Progenitor cell of endocrine pancreas (in vitro differentiated cells): Measurements from ENCODE around the gene TAF3. TPM values are rescaled to one million over a fixed set of nuclear protein-coding genes. Genes with fewer than 3 reads are reported as not detected.

ENCODE experiments used
- DNase-seq: peaks from one replicate; pipeline ENCODE4 v3.0.0; 2021; ENCODE audit warnings: low spot score; ENCODE audit not compliant: unreplicated experiment
- H3K27ac Mint-ChIP-seq: 2 replicates; pipeline ENCODE4 v1.8.0; 2021; ENCODE audit warnings: mild to moderate bottlenecking, moderate library complexity, mixed read lengths
- H3K27me3 Mint-ChIP-seq: 2 replicates; pipeline ENCODE4 v1.8.0; 2021; ENCODE audit warnings: mixed read lengths
- H3K36me3 Mint-ChIP-seq: 2 replicates; pipeline ENCODE4 v1.8.0; 2022; ENCODE audit warnings: mixed read lengths; ENCODE audit not compliant: insufficient read depth
- H3K4me1 Mint-ChIP-seq: 2 replicates; pipeline ENCODE4 v1.8.0; 2021; ENCODE audit warnings: low read depth, mixed read lengths
- H3K4me3 Mint-ChIP-seq: 2 replicates; pipeline ENCODE4 v1.8.0; 2021; ENCODE audit warnings: low read depth, mild to moderate bottlenecking, moderate library complexity, mixed read lengths
- H3K9me3 Mint-ChIP-seq: 2 replicates; pipeline ENCODE4 v1.8.0; 2021; ENCODE audit warnings: low read depth, mixed read lengths
- CTCF ChIP-seq: fragments of 200-600 bp; sonication (generic); IDR thresholded peaks from one replicate; pipeline ENCODE4 v1.5.0; 2021; ENCODE audit warnings: antibody characterized with exemption, mild to moderate bottlenecking; ENCODE audit not compliant: unreplicated experiment
- total RNA-seq: library from RNA; stranded (reverse); gene quantifications from 2 replicates; pipeline ENCODE4 v1.2.1, GENCODE V29; 2021

Gene TAF3
- total RNA-seq, 1 donor from 2014 or later, result 9.4 TPM

- H3K27ac Mint-ChIP-seq, result no peak overlapping the region
- peaks cover 9% of the 10 kb centered on the region for H3K4me1 Mint-ChIP-seq
- no peak overlapping the region for H3K4me3 Mint-ChIP-seq
Observed at GRCh38 chr10:7953447-7953846, 135.1 kb downstream of the TAF3 start.

GRCh38 chr10:7955446-7955845, 137.1 kb downstream of the TAF3 start:
- H3K27me3 Mint-ChIP-seq, result no peaks in the 10 kb centered on the region
- peaks cover 6% of the 10 kb centered on the region for H3K4me1 Mint-ChIP-seq
- no peaks in the 10 kb centered on the region for H3K36me3 Mint-ChIP-seq
- TF ChIP-seq CTCF, result no peak
- H3K27ac Mint-ChIP-seq, result no peak overlapping the region
- H3K4me3 Mint-ChIP-seq, result no peak overlapping the region
- no peak for DNase-seq
- peaks cover 3% of the 10 kb centered on the region for H3K9me3 Mint-ChIP-seq

More at GRCh38 chr10:7953447-7953846, 135.1 kb downstream of the TAF3 start:
- Mint-ChIP-seq H3K9me3 (peaks cover 3% of the 10 kb centered on the region), H3K27me3 (no peaks in the 10 kb centered on the region), H3K36me3 (no peaks in the 10 kb centered on the region)
- TF ChIP-seq CTCF, result no peak
- DNase-seq, result no peak

- no peak overlapping the region for H3K4me3 Mint-ChIP-seq
- H3K27ac Mint-ChIP-seq, result no peak overlapping the region
- H3K36me3 Mint-ChIP-seq, result no peaks in the 10 kb centered on the region
- H3K9me3 Mint-ChIP-seq, result no peaks in the 10 kb centered on the region
- H3K4me1 Mint-ChIP-seq, result peaks cover 6% of the 10 kb centered on the region
- DNase-seq, result no peak
- TF ChIP-seq CTCF, result no peak
- no peaks in the 10 kb centered on the region for H3K27me3 Mint-ChIP-seq
Observed at GRCh38 chr10:7956508-7956907, 138.2 kb downstream of the TAF3 start.

GRCh38 chr10:7957591-7957990, 139.3 kb downstream of the TAF3 start:
- H3K27ac Mint-ChIP-seq, result no peak overlapping the region
- H3K9me3 Mint-ChIP-seq, result no peaks in the 10 kb centered on the region
- no peak overlapping the region for H3K4me3 Mint-ChIP-seq
- no peaks in the 10 kb centered on the region for H3K36me3 Mint-ChIP-seq
- no peak for DNase-seq
- no peaks in the 10 kb centered on the region for H3K27me3 Mint-ChIP-seq
- peaks cover 6% of the 10 kb centered on the region for H3K4me1 Mint-ChIP-seq
- TF ChIP-seq CTCF, result no peak

- H3K4me1 Mint-ChIP-seq, result peaks cover 6% of the 10 kb centered on the region
- H3K4me3 Mint-ChIP-seq, result no peak overlapping the region
Observed at GRCh38 chr10:7958442-7958841, 140.1 kb downstream of the TAF3 start.

More at GRCh38 chr10:7958442-7958841, 140.1 kb downstream of the TAF3 start:
- no peak overlapping the region for H3K27ac Mint-ChIP-seq
- no peaks in the 10 kb centered on the region for H3K27me3 Mint-ChIP-seq
- no peak for DNase-seq
- TF ChIP-seq CTCF, result no peak
- peaks cover 1% of the 10 kb centered on the region for H3K36me3 Mint-ChIP-seq
- no peaks in the 10 kb centered on the region for H3K9me3 Mint-ChIP-seq
